PFSK-1 (cell line): ENCODE data around the gene KRT12.

Experiments used
- POLR2AphosphoS5 ChIP-seq: IDR thresholded peaks from 2 replicates; pipeline ENCODE4 v1.6.1; 2012; ENCODE audit warnings: low read depth, mild to moderate bottlenecking, control low read depth, low read length, moderate library complexity
- REST ChIP-seq, 2 experiments: IDR thresholded peaks; 2 replicates each; pipeline versions ENCODE4 v1.6.1 to v1.8.0; 2011 to 2012; ENCODE audit warnings: low read depth in 2 of 2, low read length in 2 of 2, control low read depth in 1 of 2, inconsistent platforms in 1 of 2, mild to moderate bottlenecking in 1 of 2, moderate library complexity in 1 of 2; ENCODE audit not compliant: insufficient read depth in 1 of 2
- SIN3A ChIP-seq: IDR thresholded peaks from 2 replicates; pipeline ENCODE4 v1.6.1; 2012; ENCODE audit warnings: mild to moderate bottlenecking, low read length, moderate library complexity, borderline replicate concordance; ENCODE audit not compliant: insufficient read depth
- TAF1 ChIP-seq: IDR thresholded peaks from 2 replicates; pipeline ENCODE4 v1.6.1; 2012; ENCODE audit warnings: low read length, control low read depth, borderline replicate concordance; ENCODE audit not compliant: insufficient read depth

- no peak for TF ChIP-seq TAF1
- TF ChIP-seq POLR2AphosphoS5 = no peak
- TF ChIP-seq REST (IDR thresholded peaks at IDR 0.05; ENCODE audit: insufficient read depth in 1 of 2, low read depth in 2 of 2, low read length in 2 of 2) = no peak
- TF ChIP-seq SIN3A = no peak
These were observed 53.2 kb downstream of the KRT12 start for GRCh38 chr17:40813804-40814203.
